HG03342 (cell line): ENCODE results near the gene TAF8.
A peak's percentile ranks its signal among the peaks of the same experiment; 100 is the strongest.
"Not testable (repeated sequence)": the region's sequence is repeated elsewhere in the genome, so short reads cannot be mapped to it uniquely, and the experiment has no call there.

Experiments
- ATAC-seq: cut with Tn5 transposase; IDR thresholded peaks from one replicate; pipeline ENCODE4 v1.9.1; 2021; ENCODE audit warnings: mild to moderate bottlenecking, moderate library complexity; ENCODE audit not compliant: unreplicated experiment

Gene TAF8, protein sequence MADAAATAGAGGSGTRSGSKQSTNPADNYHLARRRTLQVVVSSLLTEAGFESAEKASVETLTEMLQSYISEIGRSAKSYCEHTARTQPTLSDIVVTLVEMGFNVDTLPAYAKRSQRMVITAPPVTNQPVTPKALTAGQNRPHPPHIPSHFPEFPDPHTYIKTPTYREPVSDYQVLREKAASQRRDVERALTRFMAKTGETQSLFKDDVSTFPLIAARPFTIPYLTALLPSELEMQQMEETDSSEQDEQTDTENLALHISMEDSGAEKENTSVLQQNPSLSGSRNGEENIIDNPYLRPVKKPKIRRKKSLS

DNA sequence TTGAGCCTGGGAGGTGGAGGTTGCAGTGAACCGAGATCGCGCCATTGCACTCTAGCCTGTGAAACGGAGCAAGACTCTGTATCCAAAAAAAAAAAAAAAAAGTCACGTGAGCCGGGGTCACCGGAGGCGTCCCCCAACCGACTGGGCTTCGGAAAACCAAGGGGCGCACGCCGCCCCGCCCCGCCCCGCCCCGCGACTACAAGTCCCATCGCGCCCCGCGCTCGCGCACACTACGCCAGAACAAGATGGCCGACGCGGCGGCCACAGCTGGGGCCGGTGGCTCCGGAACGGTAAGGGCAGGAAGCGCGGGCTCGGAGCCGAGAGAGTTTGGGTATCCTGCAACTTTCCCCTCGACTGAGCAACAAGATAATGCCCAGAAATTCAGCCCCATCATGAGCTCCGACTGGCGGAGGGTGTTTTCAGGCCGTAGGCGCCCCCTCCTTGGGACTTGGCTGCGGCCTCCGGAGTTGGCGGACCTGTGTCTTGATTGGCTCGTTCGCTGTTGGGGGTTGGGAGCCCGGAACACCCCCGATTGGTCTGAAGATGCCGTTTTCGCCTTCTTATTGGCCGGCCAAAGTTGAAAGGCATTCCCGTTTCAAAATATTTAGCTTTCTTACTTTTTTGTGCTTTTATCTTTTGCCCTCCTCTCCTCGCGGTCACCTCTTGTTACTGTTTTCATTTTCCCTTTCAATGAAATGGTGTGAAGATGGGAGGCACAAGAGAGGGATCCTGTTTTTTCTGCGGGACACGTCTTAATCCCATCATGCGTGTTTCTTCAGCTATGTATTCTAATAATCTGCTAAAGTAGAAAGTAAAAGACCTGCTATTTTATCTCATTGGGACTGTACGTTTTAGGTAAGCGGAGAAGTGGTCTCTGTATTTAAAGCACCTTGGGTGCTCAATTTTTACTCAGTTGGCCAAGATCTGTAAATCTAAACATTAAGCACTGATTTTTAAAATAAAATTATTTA lies at the start of gene TAF8:
Gene TAF8 (plus strand): TSS at position 228 of the 971 bp plus-strand sequence. CDS start 18 bp downstream, at position 246.
- ATAC-seq: peak; percentile 76

DNA sequence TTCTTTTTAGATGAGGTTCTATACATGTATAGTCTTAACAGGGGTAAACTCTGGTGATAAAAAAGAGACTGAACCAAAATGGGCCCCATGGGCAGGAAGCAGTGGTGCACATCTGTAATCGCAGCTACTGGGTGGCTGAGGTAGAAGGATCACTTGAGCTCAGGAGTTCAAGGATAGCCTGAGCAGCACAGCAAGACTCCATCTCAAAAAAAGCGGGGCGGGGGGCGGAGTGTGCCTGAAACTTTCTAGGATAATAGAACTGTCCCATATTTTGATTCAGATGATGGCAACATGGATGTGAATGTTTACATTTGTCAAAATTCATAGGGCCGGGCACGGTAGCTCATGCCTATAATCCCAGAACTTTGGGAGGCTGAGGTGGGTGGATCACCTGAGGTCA lies 48.8 kb upstream of the TAF8 start:
- ATAC-seq: no peak

DNA sequence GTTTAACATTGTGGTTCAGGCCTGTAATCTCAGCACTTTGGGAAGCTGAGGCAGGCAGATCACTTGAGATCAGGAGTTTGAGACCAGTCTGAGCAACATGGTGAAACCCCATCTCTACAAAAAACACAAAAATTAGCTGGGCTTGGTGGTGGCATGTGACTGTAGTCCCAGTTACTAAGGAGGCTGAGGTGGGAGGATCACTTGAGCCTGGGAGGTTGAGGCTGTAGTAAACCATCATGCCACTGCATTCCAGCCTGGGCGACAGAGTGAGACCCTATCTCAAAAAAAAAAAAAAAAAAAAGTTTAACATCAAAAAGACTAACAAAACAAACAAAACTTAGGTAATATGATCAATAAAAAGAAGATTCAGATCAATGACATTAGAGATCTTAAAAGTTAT lies 46.7 kb upstream of the TAF8 start:
- ATAC-seq: not testable (repeated sequence)

DNA sequence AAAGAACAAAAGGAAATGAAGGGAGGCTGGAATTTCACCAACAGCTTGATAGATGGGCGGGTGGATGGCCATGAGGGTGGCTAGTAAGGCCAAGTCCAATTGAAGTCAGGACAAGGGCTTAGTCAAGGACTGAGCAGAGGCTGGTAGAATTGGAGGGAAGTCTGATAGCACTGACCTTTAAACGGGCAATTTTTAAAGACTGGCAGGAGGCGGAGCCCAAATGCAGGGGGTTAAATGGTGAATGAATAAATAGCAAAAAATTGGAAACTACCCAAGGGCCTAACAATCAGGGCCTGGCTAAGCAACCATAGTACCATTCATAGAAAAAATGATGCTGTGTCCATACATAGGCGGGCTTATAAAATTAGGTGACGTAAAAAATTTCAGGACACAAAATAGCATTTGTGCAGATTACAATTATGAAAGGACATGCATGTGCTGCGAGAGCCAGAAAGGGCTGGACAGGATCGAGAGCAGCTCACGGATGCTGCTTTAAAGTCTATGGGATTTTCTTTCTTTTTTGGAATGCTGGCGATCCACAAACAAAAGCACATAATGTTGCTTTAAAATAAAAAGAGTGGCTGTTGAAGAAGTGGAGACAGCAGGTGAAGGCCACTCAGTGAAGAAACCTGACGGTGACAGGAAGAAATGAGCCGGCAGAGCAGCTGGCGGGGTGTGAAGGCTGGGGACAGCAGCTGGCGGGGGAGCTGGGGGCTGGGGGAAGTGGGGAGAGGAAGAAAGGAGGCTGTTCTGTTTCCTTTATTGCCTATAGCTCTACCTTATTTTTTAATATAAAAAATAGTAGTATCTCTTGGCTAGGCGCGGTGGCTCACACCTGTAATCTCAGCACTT lies 42.8 kb upstream of the TAF8 start:
- no peak for ATAC-seq

DNA sequence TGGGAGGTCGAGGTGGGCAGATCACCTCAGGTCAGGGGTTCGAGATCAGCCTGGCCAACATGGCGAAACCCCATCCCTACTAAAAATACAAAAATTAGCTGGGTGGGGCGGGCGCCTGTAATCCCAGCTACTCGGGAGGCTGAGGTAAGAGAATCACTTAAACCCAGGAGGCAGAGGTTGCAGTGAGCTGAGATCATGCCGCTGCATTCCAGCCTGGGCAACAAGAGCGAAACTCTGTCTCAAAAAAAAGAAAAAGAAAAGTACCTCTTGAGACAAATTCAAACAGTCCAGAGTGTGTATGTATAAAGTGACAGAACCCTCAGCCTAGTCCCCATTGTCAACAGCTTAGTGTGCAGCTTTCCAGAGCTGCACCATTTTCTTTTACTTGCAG lies 42.2 kb upstream of the TAF8 start:
- ATAC-seq: not testable (repeated sequence)

DNA sequence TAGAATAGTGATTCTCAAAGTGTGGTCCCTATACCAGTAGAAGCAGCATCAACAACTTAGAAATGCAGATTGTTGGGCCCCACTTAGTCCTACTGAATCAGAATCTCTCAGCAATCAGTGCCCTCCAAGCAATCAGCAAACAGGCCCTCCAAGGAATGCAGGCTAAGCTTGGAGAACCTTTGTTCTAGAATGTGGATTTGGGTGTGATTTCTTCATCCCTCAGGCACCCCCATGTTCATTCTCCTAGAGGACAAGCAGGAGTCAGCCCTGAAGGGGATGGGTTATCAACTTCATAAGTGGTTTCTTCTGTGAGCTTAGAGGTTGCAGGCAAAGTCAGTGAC lies 40.5 kb upstream of the TAF8 start:
- ATAC-seq: no peak

DNA sequence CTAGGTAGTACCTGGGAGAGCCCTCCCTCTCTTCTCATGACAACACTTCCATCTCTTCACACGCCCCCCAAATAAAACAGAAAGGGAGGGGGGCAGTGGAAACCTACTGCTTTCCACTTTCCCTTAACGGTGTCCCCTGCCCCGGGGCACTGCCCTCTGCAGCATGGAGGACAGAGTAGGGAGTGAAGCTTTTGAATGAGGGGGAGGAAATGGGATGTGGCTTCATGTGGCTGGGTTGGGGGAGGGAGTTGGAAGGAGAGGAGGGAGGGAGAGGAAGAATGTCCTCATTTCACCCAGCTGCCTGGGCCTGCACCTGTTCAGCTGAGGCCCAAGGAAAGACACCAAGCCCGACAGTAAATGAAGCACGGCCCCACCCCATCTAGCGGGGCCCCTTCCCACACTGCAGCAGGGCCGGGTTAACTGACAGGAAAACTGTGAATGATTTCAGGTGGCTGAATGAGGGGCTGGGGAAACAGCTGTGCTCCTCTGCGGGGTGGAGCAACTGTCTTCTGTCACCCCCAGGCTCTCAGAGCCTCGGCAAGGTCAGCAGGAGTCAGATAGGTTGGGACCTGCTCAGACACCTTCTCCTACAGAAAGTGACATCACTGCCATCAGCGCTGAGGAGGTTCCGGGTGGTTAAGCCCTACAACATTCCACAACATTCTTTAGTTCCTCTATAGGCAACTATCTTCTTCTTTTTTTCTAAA lies 40.0 kb upstream of the TAF8 start:
- peak; percentile 48 for ATAC-seq

DNA sequence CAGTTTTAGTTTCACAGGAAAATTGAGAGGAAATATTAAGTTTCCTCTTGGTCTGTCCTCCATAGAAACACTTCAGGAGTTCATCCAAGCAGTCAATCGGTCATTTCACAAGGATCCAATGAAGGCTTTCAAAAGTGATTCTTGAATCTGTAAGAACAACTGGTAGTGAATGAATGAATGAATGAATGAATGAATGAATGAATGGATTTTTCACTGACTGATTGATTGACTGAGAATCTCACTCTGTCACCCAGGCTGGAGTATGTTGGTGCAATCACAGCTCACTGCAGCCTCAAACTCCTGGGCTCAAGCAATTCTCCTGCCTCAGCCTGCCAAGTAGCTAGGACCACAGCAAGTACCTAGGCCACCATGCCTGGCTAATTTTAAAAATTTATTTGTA lies 39.4 kb upstream of the TAF8 start:
- no peak for ATAC-seq

DNA sequence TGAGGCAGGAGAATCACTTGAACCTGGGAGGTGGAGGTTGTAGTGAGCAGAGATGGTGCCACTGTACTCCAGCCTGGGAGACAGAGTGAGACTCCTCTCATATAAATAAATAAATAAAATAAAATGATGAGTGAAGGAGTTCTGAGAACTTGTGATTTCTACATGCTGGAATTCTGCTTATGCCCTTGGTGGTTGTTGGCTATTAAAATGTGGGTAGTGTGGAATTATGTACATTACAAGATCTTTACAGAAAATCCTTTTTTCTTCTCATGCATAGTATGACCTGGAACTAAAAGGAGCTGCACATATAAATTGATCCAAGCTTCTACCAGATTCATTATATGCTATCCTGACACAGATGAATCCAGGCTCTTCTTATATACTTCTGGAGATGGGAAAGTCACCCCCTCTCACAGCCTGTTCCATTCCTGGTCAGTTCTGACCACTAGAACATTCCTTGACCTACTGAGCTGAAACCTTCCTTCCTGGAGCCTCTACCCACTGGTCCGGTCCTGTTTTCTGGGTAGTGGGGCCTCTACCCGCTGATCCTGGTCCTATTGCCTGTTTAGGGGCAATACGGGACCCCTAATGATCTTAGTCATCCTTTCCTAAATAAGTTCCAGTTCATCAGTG lies 37.7 kb upstream of the TAF8 start:
- ATAC-seq: no peak

DNA sequence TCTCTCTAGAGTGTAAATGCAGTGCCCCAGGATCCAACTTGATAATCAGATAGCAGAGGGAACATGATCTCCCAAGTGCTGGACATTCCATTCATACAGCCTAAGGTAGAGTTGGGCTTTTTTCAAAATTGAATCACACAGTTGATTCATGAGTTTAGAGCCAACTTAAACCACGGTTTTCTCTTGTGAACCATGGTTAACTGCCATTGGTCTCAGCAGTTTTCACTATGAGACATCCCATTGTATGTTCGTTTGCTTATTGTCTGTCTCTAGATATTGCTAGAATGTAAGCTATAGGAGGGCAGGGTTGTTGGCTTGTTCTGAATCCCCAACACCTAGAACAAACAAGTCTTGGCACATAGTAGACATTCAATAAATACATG lies 37.2 kb upstream of the TAF8 start:
- no peak for ATAC-seq

DNA sequence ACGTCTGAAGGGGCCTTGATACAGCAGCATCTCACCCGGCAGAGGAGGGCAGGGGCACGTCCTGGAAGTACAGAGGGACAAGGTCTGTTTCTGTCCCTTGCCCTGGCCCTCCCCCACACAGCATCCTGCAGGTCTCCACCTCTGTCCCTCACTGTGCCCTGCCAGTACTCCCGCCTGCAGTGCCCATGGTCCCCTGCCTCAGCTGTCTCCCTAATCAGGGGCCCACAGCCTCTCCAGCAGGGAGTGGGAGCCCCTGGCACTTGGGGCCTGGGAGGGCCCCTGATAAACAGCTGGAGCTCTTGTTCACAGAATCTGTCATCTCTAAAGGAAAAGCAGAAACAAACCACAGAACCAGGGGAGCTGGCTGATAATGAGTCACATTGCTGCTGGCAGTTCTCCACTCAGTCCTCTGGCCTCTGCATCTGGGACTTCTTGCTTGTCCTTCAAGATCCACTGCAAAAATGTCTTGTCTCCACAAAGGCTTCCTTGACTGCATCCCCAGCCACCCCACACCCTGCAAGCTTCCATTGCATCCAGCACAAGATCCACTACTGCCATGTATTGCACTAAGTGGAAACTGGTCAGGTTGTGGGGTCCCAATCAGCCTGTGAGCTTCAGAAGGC lies 33.2 kb upstream of the TAF8 start:
- no peak for ATAC-seq

DNA sequence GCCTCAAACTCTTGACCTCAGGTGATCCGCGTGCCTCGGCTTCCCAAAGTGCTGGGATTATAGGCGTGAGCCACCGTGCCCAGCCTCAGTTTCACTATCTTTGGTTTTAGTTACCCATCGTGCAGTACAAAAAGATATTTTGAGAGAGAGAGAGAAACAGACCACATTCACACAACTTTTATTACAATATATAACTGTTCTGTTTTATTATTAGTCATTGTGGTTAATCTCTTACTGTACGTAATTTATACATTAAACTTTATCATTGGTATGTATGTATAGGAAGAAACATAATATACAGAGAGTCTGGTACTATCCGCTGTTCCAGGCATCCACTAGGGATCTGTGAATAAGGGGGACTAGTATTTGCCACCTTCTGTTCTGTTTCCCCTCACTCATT lies 29.4 kb upstream of the TAF8 start:
- no peak for ATAC-seq

DNA sequence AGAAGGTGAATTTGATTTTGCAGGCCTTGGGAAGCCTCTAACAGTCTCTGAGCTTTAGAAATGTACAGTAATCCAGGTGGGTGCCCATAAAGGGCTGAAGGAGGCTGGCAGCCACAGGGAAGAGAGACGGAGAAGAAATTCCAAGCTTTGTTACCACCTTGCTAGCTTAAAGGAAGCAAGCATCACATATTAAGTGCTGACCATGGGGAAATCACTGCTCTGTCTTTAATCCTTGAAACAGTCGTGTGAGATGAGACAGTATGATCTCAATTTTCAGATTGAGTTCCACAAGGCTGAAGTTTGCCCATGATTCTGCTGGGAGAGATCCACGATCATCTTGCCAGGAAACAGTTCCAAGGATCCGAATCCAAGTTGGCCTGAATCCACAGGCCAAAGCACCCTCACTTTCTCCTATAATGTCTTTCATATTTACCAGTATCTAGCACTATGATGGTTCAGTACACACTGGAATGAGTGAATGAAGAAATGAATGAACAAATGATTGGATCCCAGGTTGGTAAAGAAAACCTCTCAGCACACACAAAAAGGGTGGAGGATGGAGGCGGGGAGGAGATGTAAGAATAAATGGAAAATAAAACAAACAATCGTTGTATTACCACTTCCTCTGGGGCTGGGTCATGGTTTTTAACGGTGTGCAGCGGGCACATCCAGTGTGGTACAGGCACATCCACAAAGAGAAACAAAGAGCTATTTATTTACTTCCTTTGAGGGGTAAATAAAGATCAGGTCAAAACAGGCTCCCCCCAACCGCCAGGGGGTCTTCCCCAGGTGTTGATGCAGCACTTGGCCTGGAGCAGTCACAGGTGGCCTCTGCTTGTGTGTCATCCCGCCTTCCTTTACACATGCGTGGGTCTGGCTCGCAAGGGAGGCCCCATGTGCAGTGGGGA lies 28.2 kb upstream of the TAF8 start:
- ATAC-seq: peak; percentile 34

DNA sequence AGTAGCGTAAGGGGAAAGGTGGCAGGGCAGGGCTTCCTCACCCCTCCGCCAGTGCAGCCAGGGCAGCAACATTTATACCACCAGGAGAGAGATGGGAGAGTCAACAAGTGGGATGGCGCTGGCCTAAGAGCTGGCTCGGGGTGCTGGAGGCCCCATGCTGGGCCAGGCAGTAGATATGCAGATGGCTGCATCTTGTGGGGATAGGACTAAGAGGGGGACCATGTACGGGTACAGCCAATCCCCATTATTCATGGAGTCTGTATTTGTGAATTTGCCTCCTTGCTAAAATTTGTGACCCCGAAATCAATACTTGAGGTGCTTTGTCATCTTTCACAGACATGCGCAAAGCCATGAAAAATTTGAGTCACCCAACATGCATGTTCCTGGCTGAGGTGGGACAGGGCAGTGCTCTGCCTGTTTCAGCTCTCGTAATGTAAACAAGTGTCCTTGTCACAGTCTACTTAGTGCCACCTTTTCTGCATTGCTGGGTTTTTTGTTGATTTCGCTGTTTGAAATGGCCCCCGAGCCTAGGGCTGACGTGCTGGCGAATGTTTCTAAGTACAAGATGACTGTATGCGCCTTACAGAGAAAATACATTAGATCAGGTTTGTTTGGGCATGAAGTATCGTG lies 27.5 kb upstream of the TAF8 start:
- ATAC-seq: peak; percentile 5

DNA sequence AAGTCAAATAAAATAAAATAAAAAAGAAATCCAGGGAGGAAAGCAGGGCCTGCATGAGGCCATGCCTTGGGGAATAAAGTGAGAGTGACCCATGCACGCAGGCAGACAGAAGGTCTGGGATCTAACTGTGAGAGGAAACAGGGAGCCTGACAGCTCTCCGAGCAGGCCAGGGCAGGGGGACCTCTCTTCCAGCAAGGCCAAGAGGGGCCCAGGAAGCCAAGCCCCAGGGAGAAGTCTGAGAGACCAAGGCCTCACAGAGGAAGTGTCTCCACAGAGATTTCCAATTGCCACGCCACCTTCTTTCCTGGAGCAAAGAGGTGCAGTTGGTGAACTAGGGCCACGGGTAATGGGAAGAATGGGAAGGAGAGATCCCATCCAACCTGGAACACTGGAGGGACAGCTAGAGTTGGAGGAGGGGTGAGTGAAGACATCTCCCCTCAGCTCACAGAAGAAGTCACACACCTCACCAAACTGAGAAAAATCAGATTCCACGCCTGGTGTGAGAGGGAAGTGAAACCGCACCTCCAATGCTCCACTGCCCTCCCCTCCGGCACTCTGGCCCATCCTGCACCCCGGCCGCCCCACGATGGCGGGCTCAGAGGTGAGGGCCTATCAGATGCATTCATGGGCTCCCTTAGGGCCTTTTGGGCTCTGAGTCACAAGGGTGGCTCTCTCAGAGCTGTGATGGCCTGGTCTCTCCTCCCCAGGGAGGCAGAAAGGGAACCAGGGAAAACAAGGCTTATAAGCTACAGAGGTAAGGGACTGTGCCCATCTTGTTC lies 25.1 kb upstream of the TAF8 start:
- peak; percentile 70 for ATAC-seq

DNA sequence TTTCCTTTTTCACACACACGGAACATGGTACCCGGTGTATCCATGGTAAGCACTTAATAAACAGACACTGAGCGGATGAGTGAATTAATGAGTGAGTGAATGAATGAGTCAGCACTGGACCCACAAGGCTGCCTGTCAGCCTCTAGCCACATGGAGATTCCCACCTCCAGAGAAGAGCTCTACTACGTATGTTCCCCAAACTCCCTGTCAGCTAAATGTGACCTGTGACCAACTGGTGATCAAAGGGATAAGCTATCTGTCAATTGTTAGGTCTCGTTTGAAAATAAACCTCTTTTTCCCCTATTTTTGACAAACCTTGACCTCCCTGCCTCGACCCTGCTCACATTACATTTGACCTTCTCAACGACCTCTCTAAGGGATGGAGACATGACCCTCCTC lies 24.5 kb upstream of the TAF8 start:
- no peak for ATAC-seq

DNA sequence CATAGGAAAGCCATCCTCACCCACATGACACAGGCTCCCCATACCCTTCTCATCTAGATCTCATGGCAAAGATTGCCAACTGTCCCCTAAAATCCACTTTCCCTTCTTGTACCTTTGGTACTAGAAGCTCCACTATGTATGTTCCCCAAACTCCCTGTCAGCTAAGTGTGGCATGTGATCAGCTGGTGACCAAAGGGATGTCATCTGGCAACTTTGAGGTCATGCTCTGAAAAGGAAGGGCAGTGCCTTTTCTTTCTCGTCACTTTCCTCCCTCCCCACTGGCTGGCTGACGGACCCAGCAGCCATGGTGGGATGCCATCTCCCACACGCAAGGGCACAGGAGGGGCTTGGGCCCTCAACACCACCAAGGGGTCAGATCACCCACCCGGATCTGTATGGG lies 23.8 kb upstream of the TAF8 start:
- no peak for ATAC-seq
